ENCODE results near the gene KSR2. TPM values are rescaled to one million over a fixed set of nuclear protein-coding genes. Genes with fewer than 3 reads are reported as not detected.

KSR2 gene
- total RNA-seq (2022; extraction: Qiagen RNA extraction), result 0.55 to 0.75 TPM (median 0.59 TPM) in 5 replicates

GRCh38 chr12:117968826-117969659, at the start of gene KSR2:
KSR2 (minus strand) TSS chr12:117968990; CDS start chr12:117968255, 735 bp downstream.

GRCh38 chr12:118016424-118017264, 47.9 kb upstream of the KSR2 start, which contains the start of gene RFC5:
RFC5 (plus strand) TSS chr12:118016703; CDS start chr12:118016828, 125 bp downstream.

Other genes starting within 250 kb of the KSR2 start
- 35.8 to 45.2 TPM (median 40.1 TPM) in 5 replicates for gene RFC5, start 47.7 kb upstream of the KSR2 start, total RNA-seq (2022; extraction: Qiagen RNA extraction)
- gene WSB2, start 92.2 kb upstream of the KSR2 start, total RNA-seq (2022; extraction: Qiagen RNA extraction), result 60.0 to 69.5 TPM (median 62.3 TPM) in 5 replicates
- 14.4 to 19.2 TPM (median 17.4 TPM) in 5 replicates for gene VSIG10, start 135.0 kb upstream of the KSR2 start, total RNA-seq (2022; extraction: Qiagen RNA extraction)
- 245 to 292 TPM (median 280 TPM) in 5 replicates for gene PEBP1, start 167.1 kb upstream of the KSR2 start, total RNA-seq (2022; extraction: Qiagen RNA extraction)